ENCODE data around the gene FGF12.

- no peak for TF ChIP-seq POLR2A (IDR thresholded peaks at IDR 0.05)
- TF ChIP-seq, protein P1, sequence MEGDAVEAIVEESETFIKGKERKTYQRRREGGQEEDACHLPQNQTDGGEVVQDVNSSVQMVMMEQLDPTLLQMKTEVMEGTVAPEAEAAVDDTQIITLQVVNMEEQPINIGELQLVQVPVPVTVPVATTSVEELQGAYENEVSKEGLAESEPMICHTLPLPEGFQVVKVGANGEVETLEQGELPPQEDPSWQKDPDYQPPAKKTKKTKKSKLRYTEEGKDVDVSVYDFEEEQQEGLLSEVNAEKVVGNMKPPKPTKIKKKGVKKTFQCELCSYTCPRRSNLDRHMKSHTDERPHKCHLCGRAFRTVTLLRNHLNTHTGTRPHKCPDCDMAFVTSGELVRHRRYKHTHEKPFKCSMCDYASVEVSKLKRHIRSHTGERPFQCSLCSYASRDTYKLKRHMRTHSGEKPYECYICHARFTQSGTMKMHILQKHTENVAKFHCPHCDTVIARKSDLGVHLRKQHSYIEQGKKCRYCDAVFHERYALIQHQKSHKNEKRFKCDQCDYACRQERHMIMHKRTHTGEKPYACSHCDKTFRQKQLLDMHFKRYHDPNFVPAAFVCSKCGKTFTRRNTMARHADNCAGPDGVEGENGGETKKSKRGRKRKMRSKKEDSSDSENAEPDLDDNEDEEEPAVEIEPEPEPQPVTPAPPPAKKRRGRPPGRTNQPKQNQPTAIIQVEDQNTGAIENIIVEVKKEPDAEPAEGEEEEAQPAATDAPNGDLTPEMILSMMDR (IDR thresholded peaks at IDR 0.05), result no peak
Observed at GRCh38 chr3:192364316-192364715, 363.0 kb downstream of the FGF12 start.
